HG02938 (cell line): ENCODE results near the gene RTF1.

Experiments
- ATAC-seq: cut with Tn5 transposase; IDR thresholded peaks from one replicate; pipeline ENCODE4 v1.9.1; 2021; ENCODE audit warnings: mild to moderate bottlenecking, moderate library complexity; ENCODE audit not compliant: unreplicated experiment

The RTF1 gene

DNA sequence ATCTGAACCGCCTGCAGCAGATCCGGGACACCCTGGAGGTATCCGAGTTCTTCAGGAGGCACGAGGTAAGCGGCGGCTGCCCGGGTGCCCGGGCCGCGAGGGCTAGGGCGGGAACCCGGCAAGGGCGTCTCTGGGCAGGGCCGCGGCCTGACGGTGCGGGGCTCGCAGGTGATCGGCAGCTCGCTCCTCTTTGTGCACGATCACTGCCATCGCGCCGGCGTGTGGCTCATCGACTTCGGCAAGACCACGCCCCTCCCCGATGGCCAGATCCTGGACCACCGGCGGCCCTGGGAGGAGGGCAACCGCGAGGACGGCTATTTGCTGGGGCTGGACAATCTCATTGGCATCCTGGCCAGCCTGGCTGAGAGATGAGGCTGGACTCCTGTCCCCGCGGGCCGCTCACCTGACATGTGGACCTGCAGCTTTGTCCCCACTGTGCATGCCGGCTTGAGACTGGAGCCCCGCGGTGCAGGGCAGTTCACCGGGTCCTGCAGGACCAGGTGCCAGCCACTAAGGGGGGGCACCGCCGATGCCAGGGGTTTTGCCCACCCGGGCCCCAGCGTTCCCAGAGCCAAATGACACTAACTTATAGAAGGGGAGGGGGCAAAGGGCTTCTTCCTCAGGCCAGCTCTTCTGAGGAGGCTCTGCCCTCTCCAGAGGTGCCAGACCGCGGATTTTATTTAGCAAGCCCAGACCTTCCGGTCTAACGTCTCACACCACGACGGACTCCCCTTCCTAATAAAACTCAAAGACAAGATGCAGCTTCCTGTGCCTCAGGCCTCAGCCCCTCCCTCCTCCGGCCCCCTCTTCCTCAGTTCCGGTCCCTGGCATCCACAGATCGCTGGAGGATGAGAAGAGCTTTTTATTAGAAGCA lies 86.1 kb downstream of the RTF1 start:
- no peak for ATAC-seq

- ATAC-seq: no peak
Observed at GRCh38 chr15:41503669-41504010, 86.7 kb downstream of the RTF1 start.

GRCh38 chr15:41504751-41505492 lies 88.0 kb downstream of the RTF1 start:
- no peak for ATAC-seq

DNA sequence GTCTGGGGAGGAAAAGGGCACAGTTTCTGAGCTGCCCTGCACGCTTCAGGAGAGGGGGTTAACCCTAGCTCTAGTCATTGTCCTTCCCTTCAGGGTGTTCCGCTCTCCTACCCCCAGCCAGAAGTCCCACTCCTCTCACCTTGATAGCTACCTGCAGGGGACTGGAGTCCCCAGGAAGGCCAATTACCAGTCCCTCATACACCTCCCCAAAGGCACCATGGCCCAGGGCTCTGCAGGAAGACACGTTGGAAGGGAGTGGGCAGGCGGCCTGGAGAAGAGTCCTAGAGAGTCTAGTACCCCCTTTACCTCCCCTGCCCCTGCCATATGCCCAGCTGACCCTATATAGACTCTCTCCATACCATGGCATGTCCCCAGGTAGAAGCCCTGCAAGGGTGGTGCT lies 88.9 kb downstream of the RTF1 start:
- ATAC-seq: no peak

DNA sequence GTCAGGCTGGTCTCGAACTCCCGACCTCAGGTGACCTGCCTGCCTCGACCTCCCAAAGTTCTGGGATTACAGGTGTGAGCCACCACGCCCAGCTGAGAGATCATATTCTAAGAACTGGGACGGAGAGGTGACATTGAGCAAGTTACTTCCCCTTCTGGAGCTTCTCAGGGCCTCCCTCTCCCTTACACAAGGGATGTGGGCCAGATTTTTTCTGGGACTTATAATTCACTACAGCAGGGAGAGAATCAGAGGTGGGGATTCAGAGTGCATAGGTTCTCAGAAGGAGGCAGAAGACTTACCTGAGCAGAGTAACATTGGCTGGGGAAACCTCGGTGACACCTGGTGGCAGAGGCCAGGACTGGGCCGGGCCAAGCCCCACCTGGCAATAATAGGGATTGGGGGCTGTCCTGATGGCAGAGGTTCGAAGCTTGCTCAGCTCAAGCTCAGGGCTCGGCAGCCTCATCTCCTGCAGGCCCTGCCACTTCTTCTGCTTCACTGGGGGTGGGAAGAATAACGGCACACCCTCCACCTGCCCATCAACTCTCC lies 90.0 kb downstream of the RTF1 start:
- ATAC-seq: no peak

DNA sequence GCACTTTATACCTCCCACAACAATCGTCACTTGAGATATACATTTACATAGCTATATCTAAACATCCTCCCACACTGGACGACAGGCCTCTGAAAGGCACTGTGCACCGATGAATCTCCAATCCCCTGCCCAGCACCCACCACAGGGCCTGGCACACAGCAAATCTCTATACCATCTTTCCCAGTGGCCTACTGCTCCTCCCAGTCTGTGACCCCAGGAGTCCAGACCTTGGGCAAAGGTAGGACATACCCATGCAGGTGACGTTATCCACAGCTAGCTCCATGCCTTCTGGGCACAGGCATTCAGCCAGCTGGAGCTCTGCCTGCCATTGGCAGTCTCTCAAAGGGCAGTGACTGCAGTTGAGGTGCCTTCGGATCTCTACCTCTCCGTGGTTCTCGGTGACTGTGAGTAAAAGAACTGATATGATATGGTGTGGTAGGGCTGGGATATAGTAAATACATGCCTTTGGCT lies 91.0 kb downstream of the RTF1 start:
- ATAC-seq: no peak

DNA sequence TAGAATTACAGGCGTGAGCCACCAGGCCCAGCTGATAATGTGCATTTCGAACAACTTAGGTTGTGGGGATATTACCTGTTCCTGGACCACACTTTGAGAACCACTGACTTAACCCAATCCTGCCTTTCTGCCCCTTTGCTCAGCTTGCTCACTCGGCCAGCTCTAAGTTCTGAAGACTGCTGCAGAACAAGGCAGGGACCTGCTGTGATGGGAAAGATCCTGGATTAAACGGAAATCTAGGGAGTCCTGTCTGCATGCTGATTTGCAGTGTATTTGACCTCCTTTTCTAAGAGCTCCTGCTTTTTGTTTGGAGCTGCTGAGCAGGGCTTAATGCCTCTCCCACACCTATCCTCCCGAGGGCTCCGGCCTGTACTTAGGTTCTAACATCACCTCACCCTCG lies 93.8 kb downstream of the RTF1 start:
- ATAC-seq: no peak

GRCh38 chr15:41511331-41511898 lies 94.5 kb downstream of the RTF1 start:
- no peak for ATAC-seq

GRCh38 chr15:41511899-41512369 lies 95.0 kb downstream of the RTF1 start:
- ATAC-seq: no peak

DNA sequence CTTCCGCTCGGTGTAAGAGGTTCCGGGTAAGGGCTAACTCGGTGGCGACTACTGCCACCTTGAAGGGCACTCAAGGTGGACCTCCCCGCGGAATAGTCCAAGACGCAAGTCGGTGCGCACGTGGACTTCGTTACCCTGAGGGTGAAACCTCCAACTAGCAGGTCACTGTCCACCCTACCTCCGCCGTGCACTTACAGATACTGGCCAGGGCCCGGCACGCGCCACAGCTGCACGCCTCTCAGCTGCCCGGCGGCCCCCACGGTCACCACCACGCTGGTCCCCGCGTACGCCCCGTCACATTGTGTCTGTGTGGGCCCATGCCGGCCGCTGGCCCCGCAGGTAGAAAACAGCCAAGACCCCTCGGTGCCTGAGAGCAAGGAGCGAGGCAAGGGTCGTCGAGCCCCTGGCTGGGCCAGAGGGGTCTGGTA lies 95.6 kb downstream of the RTF1 start:
- no peak for ATAC-seq

DNA sequence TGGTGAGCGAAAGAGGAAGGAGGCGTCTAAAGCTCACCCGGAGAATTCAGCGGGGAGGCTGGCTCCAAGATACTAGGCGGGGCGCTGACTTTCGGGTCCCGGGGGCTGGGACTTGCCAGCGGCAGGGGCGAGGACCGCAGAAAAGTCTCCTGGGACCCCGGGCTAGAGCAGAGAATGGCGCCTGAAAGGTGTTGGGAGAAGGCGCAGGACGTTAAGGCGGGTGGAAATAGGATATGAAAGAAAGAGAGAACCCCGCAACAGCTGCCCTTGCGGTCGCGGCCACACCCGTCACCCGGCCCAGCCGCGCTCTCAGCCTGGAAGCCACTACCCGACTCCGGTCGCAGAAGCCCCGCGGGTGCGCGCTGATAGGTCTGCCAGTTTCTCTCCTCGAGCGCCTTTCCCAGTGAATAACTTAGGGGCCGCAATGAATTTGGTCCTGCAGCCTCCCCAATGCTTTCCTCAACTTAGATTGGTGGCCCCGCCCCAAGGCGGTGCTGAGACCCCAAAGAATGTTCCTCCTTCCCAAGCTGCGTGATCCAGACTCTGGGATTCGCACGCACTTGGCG lies 96.1 kb downstream of the RTF1 start:
- ATAC-seq: no peak

DNA sequence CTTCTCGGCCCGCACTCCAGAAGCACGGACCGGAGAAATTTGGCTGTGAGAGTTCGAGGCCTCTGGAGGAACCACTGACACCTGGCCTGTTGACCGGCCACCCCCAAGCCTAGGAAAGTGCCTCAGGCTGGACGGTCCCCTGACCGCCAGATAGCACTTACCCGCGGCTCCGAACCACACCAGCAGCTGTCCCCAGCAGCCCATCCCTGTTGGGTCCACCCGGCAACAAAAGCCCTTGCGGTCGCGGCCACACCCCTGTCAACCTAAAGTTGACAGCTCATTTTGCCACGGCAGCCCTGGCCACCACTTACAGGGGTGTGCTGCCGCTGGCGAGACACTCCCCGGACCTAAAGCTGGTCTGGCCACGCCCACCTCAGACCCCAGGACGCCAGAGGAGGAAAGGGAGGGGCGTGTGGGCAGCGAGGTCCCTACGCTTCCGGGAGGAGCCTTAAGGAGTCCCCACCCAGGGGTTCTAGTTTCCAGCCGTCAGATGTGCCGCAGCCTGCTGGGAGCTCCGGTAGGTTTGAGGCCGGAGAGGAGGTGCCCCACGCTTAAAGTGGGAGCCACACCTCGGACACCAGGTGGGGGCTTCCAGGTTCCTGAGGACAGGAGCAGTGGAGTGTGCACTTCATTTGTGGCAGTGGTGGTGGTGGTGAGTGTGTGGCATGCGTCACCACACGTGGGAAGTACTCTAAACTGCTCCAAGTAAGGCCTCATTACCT lies 96.8 kb downstream of the RTF1 start, which contains the start of gene LTK:
Gene LTK, minus strand, starts transcription at position 322 of the 722 bp plus-strand sequence. Its CDS starts 118 bp downstream, at position 204.
- no peak for ATAC-seq

- no peak for ATAC-seq
Observed at GRCh38 chr15:41517895-41518449, 101.1 kb downstream of the RTF1 start.

DNA sequence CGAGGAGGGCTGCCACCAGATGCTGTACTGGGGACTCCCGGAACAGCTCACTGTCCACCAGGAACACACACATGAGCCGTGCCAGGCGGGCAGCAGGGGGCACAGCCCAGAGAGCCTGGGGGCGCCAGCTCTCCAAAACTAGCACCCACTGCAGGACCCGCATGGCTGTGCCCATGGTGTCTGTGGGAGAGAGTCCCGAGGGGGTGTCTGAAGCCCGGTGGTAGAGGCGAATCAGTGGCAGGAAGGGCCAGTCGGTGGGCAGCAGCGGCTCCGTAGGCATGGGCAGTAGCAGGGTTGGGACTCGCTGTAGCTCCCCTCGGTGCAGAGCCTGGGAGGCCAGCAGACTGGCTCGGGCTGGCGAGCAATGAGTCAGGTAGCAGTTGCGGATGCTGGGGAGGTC lies 103.7 kb downstream of the RTF1 start:
- no peak for ATAC-seq

DNA sequence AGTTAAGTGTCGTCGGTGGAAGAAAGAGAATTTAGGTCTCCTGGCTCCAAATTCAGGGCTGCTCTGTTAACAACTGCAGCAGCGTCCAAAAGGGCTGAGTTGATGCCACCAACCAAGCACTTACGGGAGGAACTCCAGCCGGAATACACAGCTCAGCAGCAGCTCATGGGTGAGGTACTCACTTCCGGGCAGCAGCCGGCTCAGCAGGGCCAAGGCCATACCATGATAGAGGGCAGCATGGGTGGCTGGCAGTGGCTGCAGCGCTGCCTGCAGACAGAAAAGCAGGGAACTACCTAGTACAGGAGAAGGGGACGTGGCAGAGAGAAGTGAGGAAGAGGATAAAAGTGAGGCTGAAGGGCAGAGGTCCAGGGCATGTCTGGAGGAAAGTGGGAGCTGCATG lies 104.7 kb downstream of the RTF1 start:
- ATAC-seq: no peak

DNA sequence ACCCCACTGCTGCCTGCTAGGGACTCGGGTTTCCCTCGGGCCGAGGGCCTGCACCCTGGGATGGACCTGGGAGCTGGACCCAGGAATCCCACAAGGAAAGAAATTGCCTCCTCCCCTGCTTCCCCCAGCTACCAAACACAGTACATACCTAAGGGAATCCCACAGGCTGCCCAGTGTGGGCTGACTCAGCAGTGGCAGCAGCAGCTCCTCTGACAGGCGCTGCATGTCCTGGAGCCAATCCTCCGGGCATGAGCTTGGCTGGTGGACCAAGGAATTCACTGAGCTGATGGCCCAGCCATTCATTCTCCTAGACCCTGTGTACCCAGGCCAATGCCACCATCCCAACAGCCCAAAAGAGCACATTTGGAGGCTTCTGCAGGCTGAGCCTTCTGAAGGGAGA lies 106.2 kb downstream of the RTF1 start:
- ATAC-seq: no peak

DNA sequence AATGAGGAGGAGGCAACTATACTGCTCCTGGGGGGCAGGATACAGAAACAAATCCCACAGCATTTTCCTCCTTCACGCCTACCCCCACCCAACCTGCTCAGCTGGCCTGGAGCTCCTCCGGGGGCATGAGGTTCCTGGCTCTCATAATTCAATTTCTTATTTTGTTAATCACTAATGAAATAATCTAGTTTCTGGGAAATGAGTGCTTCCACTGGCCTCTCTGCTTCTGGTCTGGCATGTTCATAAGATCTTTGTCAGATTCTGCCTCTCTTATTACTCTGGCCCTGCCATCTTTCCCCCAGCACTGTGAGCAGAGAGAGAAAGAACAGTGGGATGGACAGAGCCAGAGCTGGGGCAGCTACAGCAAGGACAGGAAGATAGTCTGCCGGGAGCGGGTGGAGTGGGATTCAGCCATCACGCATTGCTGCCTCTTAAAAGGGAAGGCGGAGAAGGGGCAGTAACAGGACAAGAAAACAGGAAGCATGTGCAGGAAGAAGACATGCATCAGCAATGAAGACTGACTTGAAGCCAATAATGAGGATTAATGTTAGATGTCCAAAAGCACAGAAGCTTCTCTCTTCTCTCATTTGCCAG lies 113.6 kb downstream of the RTF1 start:
- ATAC-seq: no peak
